LHCN-M2 (cell line): ENCODE results near the gene MRPL27. TPM values are rescaled to one million over a fixed set of nuclear protein-coding genes. Genes with fewer than 3 reads are reported as not detected.
"Not testable (repeated sequence)": the region's sequence is repeated elsewhere in the genome, so short reads cannot be mapped to it uniquely, and the experiment has no call there.

Experiments
- DNase-seq: peaks from one replicate; pipeline ENCODE4 v3.0.0-alpha.2; 2012; ENCODE audit warnings: low read depth
- polyA plus RNA-seq: library from polyadenylated mRNA; unstranded; fragments of >200 nt; gene quantifications from one replicate; pipeline ENCODE4 v1.2.1, GENCODE V29; 2012; ENCODE audit warnings: missing spikeins
- total RNA-seq: library from RNA; depleted of rRNA; stranded (reverse); fragments of >200 nt; gene quantifications from 2 replicates; pipeline ENCODE4 v1.2.3, GENCODE V29; 2014; rRNA removed

Gene MRPL27
- total RNA-seq, result 79.4 and 81.1 TPM in 2 replicates
- polyA plus RNA-seq, result 157 TPM

GRCh38 chr17:50372758-50373556 is at the start of gene MRPL27, which contains the start of gene EME1:
MRPL27 (minus strand) TSS chr17:50373184; CDS start chr17:50373170, 14 bp downstream.
EME1 (plus strand) TSS chr17:50373229; CDS start chr17:50375209, 1,980 bp downstream.
- DNase-seq, result peak; percentile 88

DNA sequence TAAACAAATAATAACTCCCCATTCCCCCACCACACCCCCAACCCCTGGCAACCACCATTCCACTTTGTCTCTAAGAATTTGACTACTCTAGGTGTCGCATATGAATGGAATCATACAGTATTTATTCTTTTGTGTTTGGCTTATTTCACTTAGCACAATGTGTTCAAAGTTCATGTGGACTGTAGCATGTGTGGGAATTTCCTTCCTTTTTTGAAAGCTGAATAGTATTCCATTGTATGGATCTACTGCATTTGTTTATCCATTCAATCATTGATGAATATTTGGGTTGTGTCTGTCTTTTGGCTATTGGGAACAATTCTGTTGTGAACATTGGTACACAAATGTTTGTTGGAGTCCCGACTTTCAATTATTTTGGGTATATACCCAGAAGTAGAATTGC is 49.8 kb upstream of the MRPL27 start:
- DNase-seq, result no peak

GRCh38 chr17:50421308-50422051 is 48.5 kb upstream of the MRPL27 start:
- DNase-seq, result peak; percentile 27

- no peak for DNase-seq
These were observed 47.6 kb upstream of the MRPL27 start for GRCh38 chr17:50420419-50421112.

GRCh38 chr17:50419577-50419976 is 46.6 kb upstream of the MRPL27 start:
- not testable (repeated sequence) for DNase-seq

DNA sequence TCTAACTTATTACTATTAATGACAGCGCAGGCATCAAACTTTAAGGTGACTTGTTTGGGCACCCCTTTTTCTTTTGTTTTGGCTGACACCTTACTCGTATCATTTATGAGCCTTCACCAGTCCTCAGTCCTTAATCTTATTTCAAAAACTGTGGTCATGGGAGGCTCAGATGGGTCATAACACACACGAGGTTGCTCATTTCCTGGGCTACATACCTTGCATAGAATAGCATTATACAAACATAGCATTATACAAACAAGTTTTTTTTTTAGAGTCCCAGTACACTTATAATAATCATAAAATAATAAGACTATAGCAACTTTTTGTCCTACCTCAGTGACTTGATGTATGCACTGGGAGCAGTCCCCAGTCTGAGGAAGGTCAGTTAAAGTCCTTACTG is 41.8 kb upstream of the MRPL27 start:
- DNase-seq, result no peak

DNA sequence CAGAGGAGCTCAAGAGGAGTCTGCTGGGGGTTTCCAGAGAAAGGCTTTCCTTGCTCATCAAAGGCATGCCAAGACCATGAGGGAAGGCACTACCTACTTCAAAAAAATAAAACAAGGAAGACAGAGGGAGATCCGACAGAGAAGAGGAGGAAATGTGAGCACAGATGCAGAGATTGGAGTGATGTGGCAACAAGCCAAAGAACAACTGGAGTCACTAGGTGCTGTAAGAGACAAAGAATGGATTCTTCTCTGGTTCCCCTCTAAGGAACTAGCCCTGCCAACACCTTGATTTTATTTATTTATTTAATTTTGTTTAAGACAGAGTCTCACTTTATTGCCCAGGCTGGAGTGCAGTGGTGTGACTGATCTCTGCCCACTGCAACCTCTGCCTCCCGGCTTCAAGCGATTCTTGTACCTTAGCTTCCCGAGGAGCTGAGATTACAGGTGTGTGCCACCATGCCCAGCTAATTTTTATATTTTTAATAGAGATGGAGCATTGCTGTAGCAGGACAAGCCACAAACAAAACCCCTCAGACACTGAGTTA is 39.3 kb upstream of the MRPL27 start:
- DNase-seq, result no peak

DNA sequence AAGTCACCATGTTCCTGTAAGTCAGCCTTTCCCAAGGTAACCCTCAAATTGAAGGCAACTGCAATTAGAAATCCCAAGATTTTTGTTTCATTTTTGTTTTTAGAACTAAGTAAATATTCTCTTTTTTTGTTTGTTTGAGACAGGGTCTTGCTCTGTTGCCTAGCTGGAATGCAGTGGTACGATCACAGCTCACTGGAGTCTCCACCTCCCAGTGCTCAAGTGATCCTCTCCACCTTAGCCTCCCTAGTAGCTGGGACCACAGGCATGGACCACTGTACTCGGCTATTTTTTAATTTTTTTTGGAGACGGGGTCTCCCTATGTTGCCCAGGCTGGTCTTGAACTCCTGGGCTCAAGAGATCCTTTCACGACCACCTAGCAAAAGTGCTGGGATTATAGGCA is 34.9 kb upstream of the MRPL27 start:
- DNase-seq, result no peak

DNA sequence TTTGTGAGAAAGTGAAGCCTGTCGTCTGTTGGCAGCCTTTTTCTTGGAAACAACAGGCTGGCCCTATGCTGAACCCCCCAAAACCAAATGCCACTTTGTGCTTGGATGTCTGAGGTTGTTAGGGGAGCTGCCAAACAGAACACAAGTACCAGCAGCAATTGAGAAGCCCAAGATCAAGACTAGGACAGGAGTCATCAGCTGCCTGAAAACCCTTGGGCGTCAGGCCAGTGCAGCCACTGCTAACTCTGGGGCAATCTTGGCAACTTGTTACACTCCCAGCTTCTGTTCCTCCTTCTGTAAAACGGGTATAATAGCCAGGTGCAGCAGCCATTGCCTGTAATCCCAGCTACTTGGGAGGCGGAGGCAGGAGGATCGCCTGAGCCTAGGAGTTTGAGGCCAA is 33.6 kb upstream of the MRPL27 start:
- DNase-seq, result no peak

GRCh38 chr17:50405351-50405750 is 32.4 kb upstream of the MRPL27 start:
- DNase-seq, result not testable (repeated sequence)

GRCh38 chr17:50399591-50399990 is 26.6 kb upstream of the MRPL27 start:
- not testable (repeated sequence) for DNase-seq

- not testable (repeated sequence) for DNase-seq
These were observed 25.7 kb upstream of the MRPL27 start for GRCh38 chr17:50398672-50399071.

DNA sequence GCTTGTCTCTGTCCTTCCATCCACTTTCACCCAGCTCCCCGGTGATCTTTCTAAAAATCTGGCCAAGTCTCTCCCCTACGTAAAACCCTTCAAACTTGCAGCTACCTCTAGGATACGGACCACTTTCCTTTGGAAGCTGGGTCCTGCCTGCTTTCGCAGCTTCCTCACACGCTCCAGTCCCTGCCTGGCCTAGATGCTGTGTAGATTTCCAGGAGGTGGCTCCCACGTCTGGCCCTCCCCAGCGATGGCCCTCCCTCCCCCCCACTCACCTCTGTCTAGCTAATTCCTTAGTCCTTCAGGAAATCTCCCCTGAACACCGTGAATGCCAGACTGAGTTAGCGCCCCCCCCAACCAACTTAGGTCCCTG is 24.9 kb upstream of the MRPL27 start:
- DNase-seq, result no peak

DNA sequence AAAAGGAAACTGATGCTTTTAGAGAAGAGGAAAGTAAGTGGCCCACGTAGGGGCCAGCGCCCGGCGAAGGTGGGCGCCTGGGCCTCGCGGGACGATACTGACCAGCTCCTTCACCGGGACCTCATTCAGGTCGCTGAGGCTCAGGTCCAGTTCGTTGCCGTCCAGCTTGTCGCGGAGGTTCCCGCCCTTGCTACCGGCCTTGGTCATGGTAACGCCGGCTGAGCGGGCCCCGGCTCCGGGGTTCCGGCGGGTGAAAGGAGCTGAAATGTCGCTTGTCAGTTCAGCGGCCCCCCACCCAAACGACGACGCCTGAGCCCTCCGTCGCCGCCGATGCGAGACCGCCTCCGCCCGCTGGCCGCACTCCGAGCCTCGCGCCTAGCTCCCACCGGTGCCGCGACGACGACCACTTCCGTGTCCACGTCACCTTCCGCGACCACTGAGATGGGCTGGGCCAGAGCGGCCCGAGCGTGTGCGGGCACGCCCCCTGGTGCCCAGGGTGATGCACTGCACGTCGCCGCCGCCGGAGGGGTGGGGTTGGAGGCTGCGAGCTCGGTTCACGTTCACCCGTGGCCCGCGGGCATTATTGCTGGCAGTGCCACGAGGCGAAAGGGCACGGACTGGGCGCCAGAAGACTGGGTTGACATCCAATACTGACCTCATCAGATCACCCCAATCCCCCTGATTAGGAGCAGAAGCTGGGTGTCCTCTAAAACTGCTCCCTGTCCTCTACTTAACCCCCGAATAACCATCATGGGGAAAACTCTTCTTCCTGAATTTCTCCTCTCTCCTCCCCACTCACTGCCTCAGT is 24.3 kb upstream of the MRPL27 start, which contains the start of gene LRRC59:
TSS of gene LRRC59 (minus strand) at position 413 of the 808 bp plus-strand sequence. CDS start at position 207, 206 bp downstream.
- peak; percentile 77 for DNase-seq

DNA sequence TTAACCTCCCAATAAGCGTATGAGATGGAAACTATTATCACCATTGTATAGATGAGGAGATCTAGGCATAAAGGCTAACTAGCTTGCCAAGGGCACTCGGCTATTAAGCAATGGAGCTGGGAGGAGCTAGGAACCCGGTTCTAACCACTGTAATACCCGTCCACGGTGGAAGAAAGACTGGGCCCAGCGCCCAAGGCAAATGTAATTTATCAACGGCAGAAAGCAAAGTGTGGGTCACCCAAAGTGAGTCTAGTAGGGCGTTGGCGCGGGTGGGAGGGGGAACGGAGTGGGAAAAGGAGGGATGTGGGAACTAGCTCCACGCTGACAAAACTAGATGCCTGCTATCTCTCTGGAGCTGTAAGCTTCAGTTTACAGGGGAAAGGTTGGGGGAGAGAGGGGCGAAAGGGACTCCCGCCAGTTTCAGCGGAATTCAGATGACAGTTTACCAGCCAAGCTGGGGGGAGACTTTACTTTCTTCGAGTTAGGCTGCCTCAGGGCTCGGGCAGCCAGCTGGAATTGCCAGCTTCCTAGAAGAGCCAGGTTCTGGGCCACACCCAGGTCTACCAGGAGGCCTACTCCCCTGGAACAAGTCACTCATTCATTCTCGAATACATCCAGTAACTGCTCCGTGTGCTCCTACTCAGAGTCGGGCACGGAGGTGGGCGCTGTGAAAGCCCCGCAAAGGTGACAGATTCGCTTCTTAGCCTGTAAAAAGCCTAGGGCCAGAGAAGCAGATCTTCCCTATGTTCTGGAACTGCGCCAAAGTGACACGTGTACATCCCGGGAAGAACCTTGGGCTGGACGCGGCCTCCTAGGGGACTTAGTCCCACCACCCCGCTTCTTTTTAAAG is 23.5 kb upstream of the MRPL27 start:
- peak; percentile 46 for DNase-seq

DNA sequence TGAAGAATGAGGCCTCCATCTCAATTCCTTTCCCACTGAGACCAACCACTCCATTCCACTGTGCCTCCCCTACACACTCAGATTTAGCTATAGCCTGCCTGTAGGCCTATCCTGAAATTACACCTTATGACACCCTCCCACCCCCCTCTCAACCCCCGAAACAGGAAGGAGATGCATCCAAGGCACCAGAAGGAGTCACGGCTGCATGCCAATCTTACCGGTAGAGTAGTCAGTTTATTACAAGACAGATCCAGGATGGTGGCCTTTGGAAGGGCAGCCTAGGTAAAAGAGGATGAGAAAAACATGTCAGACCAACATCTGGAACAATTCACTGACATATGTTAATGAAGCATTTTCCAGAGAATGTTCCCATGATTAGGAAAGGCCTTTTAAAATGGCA is 21.7 kb upstream of the MRPL27 start:
- no peak for DNase-seq

GRCh38 chr17:50393700-50394099 is 20.7 kb upstream of the MRPL27 start:
- no peak for DNase-seq

GRCh38 chr17:50392621-50393020 is 19.6 kb upstream of the MRPL27 start:
- no peak for DNase-seq

DNA sequence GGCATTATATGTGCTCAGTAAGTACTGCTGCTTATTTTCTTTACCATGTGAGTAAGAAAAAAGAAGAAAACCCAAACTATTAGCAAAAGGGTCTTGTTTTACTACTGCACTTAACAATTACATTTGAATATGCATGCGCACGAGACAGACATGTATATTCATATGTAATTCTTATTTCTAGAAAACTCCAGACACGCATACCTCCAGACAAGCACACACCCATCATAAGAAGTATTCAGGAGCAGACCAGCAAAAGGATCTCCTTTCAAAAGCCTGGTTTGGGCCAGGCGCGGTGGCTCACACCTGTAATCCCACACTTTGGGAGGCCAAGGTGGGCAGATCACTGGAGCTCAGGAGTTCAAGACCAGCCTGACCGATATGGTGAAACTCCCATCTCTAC is 16.6 kb upstream of the MRPL27 start:
- DNase-seq, result no peak

- no peak for DNase-seq
These were observed 15.7 kb upstream of the MRPL27 start for GRCh38 chr17:50388728-50389127.
